Endothelial cell of umbilical vein (primary cell): ENCODE data around the gene STYXL1. TPM values are rescaled to one million over a fixed set of nuclear protein-coding genes. Genes with fewer than 3 reads are reported as not detected.

Experiments
- BruUV-seq: library from RNA; stranded (reverse); fragments of 400-500 nt; replicated peaks from 2 replicates; lab custom pipeline; 2021; lab: Mats Ljungman, UMichigan
- CTCF ChIA-PET: fragments of 300-600, 350-600 bp; sonication (Branson Sonifier 250); formaldehyde crosslinking; loops from one replicate; lab custom pipeline; 2021; ENCODE audit warnings: antibody characterized with exemption, inconsistent platforms; lab: Charles Lee
- POLR2A ChIA-PET: fragments of 300-600, 350-600 bp; sonication (Branson Sonifier 250); formaldehyde crosslinking; loops from one replicate; lab custom pipeline; 2021; ENCODE audit warnings: antibody characterized with exemption, inconsistent platforms; lab: Charles Lee
- DNase-seq: peaks from one replicate; pipeline ENCODE4 v3.0.0-alpha.2; 2011; ENCODE audit warnings: low read depth, low spot score
- FAIRE-seq: peaks from 2 replicates; lab custom pipeline; 2011; peaks lifted over from hg19 to GRCh38; lab: Jason Lieb, UNC
- H2AFZ ChIP-seq: 2 replicates; pipeline ENCODE4 v1.6.0; 2012; ENCODE audit warnings: low read depth, low read length, control low read depth, inconsistent platforms
- H3K27ac ChIP-seq: 2 replicates; pipeline ENCODE4 v1.5.1; 2011; ENCODE audit warnings: low read depth, mild to moderate bottlenecking, control low read depth, low read length, moderate library complexity; ENCODE audit not compliant: insufficient read depth
- H3K27me3 ChIP-seq, 2 experiments: 2 replicates each; pipeline versions ENCODE4 v1.6.0 to v1.6.1; 2011; ENCODE audit warnings: low read length in 2 of 2, mixed read lengths in 1 of 2; ENCODE audit not compliant: control insufficient read depth in 2 of 2, insufficient read depth in 2 of 2
- H3K36me3 ChIP-seq, 2 experiments: 2 replicates in 1 of 2; 3 replicates in 1 of 2; pipeline ENCODE4 v1.5.1; 2011; ENCODE audit warnings: low read length in 2 of 2, mild to moderate bottlenecking in 1 of 2, moderate library complexity in 1 of 2; ENCODE audit not compliant: control insufficient read depth in 2 of 2, insufficient read depth in 2 of 2; ENCODE audit errors: extremely low read depth in 1 of 2
- H3K4me1 ChIP-seq: 3 replicates; pipeline ENCODE4 v1.5.1; 2011; ENCODE audit warnings: mild to moderate bottlenecking, low read length; ENCODE audit not compliant: control insufficient read depth, insufficient read depth; ENCODE audit errors: extremely low read depth
- H3K4me2 ChIP-seq: 2 replicates; pipeline ENCODE4 v1.6.1; 2011; ENCODE audit warnings: low read length, control low read depth, mixed read lengths; ENCODE audit not compliant: insufficient read depth
- H3K4me3 ChIP-seq, 3 experiments: fragments of 200-600 bp in 1 of 3; sonication (generic), shearing (Covaris generic) in 1 of 3; replicated peaks in 1 of 3; 2 replicates each; pipeline ENCODE4 v1.5.1; 2011 to 2016; ENCODE audit warnings: control low read depth in 3 of 3, low read length in 3 of 3, mild to moderate bottlenecking in 2 of 3, inconsistent platforms in 1 of 3, low read depth in 1 of 3, moderate library complexity in 1 of 3; ENCODE audit not compliant: insufficient read depth in 1 of 3
- H3K79me2 ChIP-seq: 2 replicates; pipeline ENCODE4 v1.6.0; 2012; ENCODE audit warnings: low read length, inconsistent platforms; ENCODE audit not compliant: control insufficient read depth, insufficient read depth
- H3K9ac ChIP-seq: replicated peaks from 2 replicates; pipeline ENCODE3; 2011; ENCODE audit warnings: low read length, control low read depth; ENCODE audit not compliant: insufficient read depth; ENCODE audit errors: extremely low read depth
- H3K9me1 ChIP-seq: replicated peaks from 3 replicates; pipeline ENCODE4 v1.6.0; 2011; ENCODE audit warnings: mild to moderate bottlenecking, low read length; ENCODE audit not compliant: control insufficient read depth, insufficient read depth; ENCODE audit errors: extremely low read depth
- H3K9me3 ChIP-seq: replicated peaks from 2 replicates; pipeline ENCODE4 v1.5.1; 2012; ENCODE audit warnings: low read length, inconsistent platforms; ENCODE audit not compliant: control insufficient read depth, insufficient read depth
- H4K20me1 ChIP-seq: replicated peaks from 2 replicates; pipeline ENCODE3; 2011; ENCODE audit warnings: mild to moderate bottlenecking, low read length; ENCODE audit not compliant: control insufficient read depth, insufficient read depth; ENCODE audit errors: extremely low read depth
- EZH2 ChIP-seq: IDR thresholded peaks from 2 replicates; pipeline ENCODE4 v1.6.1; 2012; ENCODE audit warnings: borderline replicate concordance, low read depth, mild to moderate bottlenecking, moderate library complexity, low read length, inconsistent platforms; ENCODE audit not compliant: severe bottlenecking
- FOS ChIP-seq: IDR thresholded peaks from 2 replicates; pipeline ENCODE4 v1.6.1; 2011; ENCODE audit warnings: mild to moderate bottlenecking, low read length, moderate library complexity, borderline replicate concordance; ENCODE audit not compliant: insufficient read depth
- GATA2 ChIP-seq: IDR thresholded peaks from 2 replicates; pipeline ENCODE4 v1.7.0; 2011; ENCODE audit warnings: low read depth, mild to moderate bottlenecking, moderate library complexity, mixed read lengths, low read length; ENCODE audit not compliant: insufficient read length, insufficient read depth
- JUN ChIP-seq: IDR thresholded peaks from 2 replicates; pipeline ENCODE4 v1.6.1; 2011; ENCODE audit warnings: borderline replicate concordance, low read depth; ENCODE audit not compliant: insufficient read length, insufficient read depth
- MYC ChIP-seq: IDR thresholded peaks from one replicate; pipeline ENCODE4 v1.6.1; 2011; ENCODE audit warnings: mild to moderate bottlenecking, low read depth, low read length
- POLR2A ChIP-seq: IDR thresholded peaks from 2 replicates; pipeline ENCODE4 v1.6.1; 2012; ENCODE audit warnings: low read depth, mild to moderate bottlenecking, control low read depth, low read length
- POLR2AphosphoS5 ChIP-seq: IDR thresholded peaks from 2 replicates; pipeline ENCODE4 v1.6.1; 2012; ENCODE audit warnings: low read depth, mild to moderate bottlenecking, control low read depth, low read length, moderate library complexity; ENCODE audit not compliant: insufficient read depth
- dilution Hi-C: fragments of 300-500 bp; cut with MboI; formaldehyde crosslinking; loops from one replicate; pipeline ENCODE4 v1.15.0; 2019; ENCODE audit warnings: low sequenced_read_pairs; ENCODE audit not compliant: extremely low pct_ligation_motif_present
- intact Hi-C: fragments of 100-400 bp; cut with micrococcal nuclease; formaldehyde crosslinking; loops from one replicate; pipeline ENCODE4 v1.10.0; 2022
- polyA plus RNA-seq, 4 experiments: library from polyadenylated mRNA; depleted of rRNA in 3 of 4; stranded (reverse) in 3 of 4; unstranded in 1 of 4; fragments of >200 nt; gene quantifications; 2 replicates each; pipeline versions ENCODE4 v1.2.1 to v1.2.3, GENCODE V29; 2011 to 2012; ENCODE audit warnings: missing spikeins in 1 of 4
- total RNA-seq: library from RNA; stranded (reverse); gene quantifications from 2 replicates; pipeline ENCODE4 v1.2.3, GENCODE V29; 2021
- TF ChIP-seq, protein P1 (sequence below): IDR thresholded peaks from 2 replicates; pipeline ENCODE4 v1.6.1; 2011; ENCODE audit not compliant: insufficient read depth, insufficient read length
- TF ChIP-seq, protein P2 (sequence below), 2 donors: IDR thresholded peaks; 1 replicate in 1 of 2; 2 replicates in 1 of 2; pipeline ENCODE4 v1.5.1; 2011; ENCODE audit warnings: low read length in 2 of 2, mild to moderate bottlenecking in 2 of 2, moderate library complexity in 2 of 2, control low read depth in 1 of 2, inconsistent platforms in 1 of 2, low read depth in 1 of 2; ENCODE audit not compliant: insufficient read depth in 1 of 2; ENCODE audit errors: extremely low read depth in 1 of 2

The STYXL1 gene
- total and polyA plus RNA-seq, 2 donors (not counting 3 experiments of a cell fraction or from before 2014, with no cell fraction given) = 23.0 to 67.6 TPM

DNA sequence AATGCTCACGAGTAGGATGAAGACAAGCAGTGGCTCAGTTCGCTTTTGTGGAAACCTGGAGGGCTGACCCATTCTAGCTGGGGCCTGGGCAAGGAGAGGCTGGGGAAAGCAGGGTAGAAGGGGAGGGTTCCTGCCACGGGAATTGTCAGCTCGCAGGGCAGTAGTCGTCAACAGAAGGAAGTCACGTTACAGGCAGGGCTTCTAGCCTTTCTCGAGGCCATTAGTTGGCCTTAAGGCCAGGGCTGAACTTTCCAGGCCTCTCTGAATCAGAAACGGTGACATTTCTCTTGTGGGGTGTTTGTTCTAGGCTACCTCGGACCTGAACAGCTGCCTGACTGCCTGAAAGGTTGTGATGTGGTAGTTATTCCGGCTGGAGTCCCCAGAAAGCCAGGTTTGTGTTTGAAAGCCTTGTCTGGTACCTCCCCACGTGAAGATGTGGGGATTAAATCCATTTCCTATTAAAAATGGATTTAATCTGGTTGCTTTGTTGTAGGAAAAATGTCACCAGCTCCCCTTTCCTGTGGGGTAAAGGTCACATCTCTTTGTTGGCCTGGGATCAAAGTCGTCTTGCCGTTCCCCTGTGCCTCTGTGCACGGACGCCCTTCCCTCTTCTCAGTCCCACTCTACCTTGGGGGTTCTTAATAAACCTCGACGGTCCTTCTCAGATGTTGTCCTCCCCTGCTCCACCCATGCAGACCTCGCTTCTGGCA is 9.5 kb upstream of the STYXL1 start:
- DNase-seq = no peak
- intact Hi-C loops (no loop called here), dilution Hi-C loops (no loop called here)
- H3K4me2 ChIP-seq = no peak overlapping the region
- CTCF ChIA-PET = interaction anchor here (1.5 kb wide), 1 partner anchor 12 kb away, joined by 3 read pairs; no protein-coding TSS in a partner anchor
- peaks cover 18 to 42% of the 10 kb centered on the region in 2 experiments for H3K36me3 ChIP-seq
- no peaks in the 10 kb centered on the region for H3K27me3 ChIP-seq
- H3K4me1 ChIP-seq = no peaks in the 10 kb centered on the region
- no peak for FAIRE-seq
- H3K27ac ChIP-seq = no peak overlapping the region
- POLR2A ChIA-PET = no interaction called here
- H4K20me1 ChIP-seq = no peaks in the 10 kb centered on the region
- H3K9me3 ChIP-seq = no peaks in the 10 kb centered on the region
- no peak for TF ChIP-seq POLR2AphosphoS5
- TF ChIP-seq MYC = no peak
- H3K9ac ChIP-seq = no peak overlapping the region
- no peak overlapping the region for H3K4me3 ChIP-seq
- no peaks in the 10 kb centered on the region for H3K9me1 ChIP-seq
- H2AFZ ChIP-seq = no peak overlapping the region
- no TSS peak for BruUV-seq
- peaks cover 27% of the 10 kb centered on the region for H3K79me2 ChIP-seq

DNA sequence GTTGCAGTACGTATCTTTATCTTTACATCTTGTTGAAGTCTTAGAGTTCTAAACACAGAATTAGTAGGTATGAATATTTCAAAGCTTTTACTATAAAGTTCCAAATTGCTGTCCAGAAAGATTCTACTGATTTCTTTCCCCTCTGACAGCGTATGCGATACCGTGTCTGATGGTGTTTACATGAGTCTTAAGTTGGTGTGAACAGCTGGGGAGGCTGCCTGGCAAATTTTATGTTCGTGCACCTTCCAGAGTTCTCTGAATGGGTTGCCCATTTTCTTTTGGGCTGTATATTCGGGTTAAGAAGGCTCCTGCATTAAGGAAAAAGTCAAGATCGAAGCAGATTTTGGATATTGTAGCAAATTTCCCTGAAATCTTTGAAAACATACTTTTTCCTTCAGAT is 8.4 kb upstream of the STYXL1 start:
- no peak for FAIRE-seq
- CTCF ChIA-PET = interaction anchor here (1.2 to 1.5 kb wide), 2 partner anchors 13 to 17 kb away, joined by 3 read pairs; no protein-coding TSS in a partner anchor
- BruUV-seq = no TSS peak

More for the DNA sequence above, 8.4 kb upstream of the STYXL1 start:
- Histone ChIP-seq H3K27me3 (no peaks in the 10 kb centered on the region), H3K79me2 (peaks cover 33% of the 10 kb centered on the region), H3K9me3 (no peaks in the 10 kb centered on the region), H2AFZ (no peak overlapping the region), H3K27ac (no peak overlapping the region), H4K20me1 (no peaks in the 10 kb centered on the region), H3K4me3 (no peak overlapping the region), H3K9me1 (no peaks in the 10 kb centered on the region), H3K9ac (no peak overlapping the region), H3K4me2 (no peak overlapping the region), H3K36me3 (peaks cover 18 to 34% of the 10 kb centered on the region in 2 experiments), H3K4me1 (no peaks in the 10 kb centered on the region)
- dilution Hi-C loops (no loop called here), intact Hi-C loops (no loop called here)
- no peak for TF ChIP-seq EZH2
- no peak for TF ChIP-seq POLR2AphosphoS5
- no peak for TF ChIP-seq MYC
- TF ChIP-seq POLR2A = no peak
- TF ChIP-seq GATA2 = no peak
- TF ChIP-seq, protein P1, sequence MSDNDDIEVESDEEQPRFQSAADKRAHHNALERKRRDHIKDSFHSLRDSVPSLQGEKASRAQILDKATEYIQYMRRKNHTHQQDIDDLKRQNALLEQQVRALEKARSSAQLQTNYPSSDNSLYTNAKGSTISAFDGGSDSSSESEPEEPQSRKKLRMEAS = no peak
- TF ChIP-seq, protein P2, sequence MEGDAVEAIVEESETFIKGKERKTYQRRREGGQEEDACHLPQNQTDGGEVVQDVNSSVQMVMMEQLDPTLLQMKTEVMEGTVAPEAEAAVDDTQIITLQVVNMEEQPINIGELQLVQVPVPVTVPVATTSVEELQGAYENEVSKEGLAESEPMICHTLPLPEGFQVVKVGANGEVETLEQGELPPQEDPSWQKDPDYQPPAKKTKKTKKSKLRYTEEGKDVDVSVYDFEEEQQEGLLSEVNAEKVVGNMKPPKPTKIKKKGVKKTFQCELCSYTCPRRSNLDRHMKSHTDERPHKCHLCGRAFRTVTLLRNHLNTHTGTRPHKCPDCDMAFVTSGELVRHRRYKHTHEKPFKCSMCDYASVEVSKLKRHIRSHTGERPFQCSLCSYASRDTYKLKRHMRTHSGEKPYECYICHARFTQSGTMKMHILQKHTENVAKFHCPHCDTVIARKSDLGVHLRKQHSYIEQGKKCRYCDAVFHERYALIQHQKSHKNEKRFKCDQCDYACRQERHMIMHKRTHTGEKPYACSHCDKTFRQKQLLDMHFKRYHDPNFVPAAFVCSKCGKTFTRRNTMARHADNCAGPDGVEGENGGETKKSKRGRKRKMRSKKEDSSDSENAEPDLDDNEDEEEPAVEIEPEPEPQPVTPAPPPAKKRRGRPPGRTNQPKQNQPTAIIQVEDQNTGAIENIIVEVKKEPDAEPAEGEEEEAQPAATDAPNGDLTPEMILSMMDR (IDR thresholded peaks at IDR 0.05; ENCODE audit: extremely low read depth in 1 of 2, insufficient read depth in 1 of 2, low read depth in 1 of 2, low read length in 2 of 2) = no peak
- no peak for TF ChIP-seq FOS
- no peak for TF ChIP-seq JUN
- POLR2A ChIA-PET = no interaction called here
- no peak for DNase-seq
